CD4-positive, alpha-beta T cell treated with Interleukin-1 beta for 1 hour (primary cell): Measurements from ENCODE around the gene TAOK2.
A peak's percentile ranks its signal among the peaks of the same experiment; 100 is the strongest.
"Not testable (repeated sequence)": the region's sequence is repeated elsewhere in the genome, so short reads cannot be mapped to it uniquely, and the experiment has no call there.

ENCODE experiments used
- DNase-seq, 2 donors: peaks; one replicate each; pipeline ENCODE4 v3.0.0-alpha.2; 2020 to 2022

Gene TAOK2

DNA sequence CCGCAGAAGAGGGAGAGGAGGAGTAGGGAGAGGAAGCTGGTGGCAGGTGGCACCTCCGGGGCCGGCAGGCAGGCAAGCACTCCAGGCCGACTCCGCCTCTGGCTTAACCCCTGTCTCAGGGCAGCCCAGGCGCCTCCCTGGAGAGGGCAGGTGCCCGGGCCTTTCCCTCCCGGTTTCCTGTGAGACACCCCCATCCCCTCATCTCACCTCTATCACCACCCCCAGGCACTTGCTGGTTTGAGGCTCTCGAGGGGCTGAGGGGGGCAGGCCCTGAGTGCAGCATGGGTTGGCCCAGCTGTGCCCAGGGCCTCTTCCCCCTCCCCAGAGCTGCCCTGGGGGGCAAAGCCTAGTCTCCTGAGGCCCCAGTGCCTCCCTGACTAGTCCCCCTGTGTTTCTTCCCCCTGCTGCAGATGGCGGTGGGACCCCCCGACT lies 31.2 kb downstream of the TAOK2 start:
- no peak for DNase-seq

- peak; percentile 48 to 54 for DNase-seq
Measured at GRCh38 chr16:30005341-30006094, 31.9 kb downstream of the TAOK2 start.

- DNase-seq, result no peak
Measured at GRCh38 chr16:30006095-30006473, 32.4 kb downstream of the TAOK2 start.

GRCh38 chr16:30006659-30007377 lies 33.1 kb downstream of the TAOK2 start:
- DNase-seq, result no peak

- no peak for DNase-seq
Measured at GRCh38 chr16:30007378-30007895, 33.8 kb downstream of the TAOK2 start.

DNA sequence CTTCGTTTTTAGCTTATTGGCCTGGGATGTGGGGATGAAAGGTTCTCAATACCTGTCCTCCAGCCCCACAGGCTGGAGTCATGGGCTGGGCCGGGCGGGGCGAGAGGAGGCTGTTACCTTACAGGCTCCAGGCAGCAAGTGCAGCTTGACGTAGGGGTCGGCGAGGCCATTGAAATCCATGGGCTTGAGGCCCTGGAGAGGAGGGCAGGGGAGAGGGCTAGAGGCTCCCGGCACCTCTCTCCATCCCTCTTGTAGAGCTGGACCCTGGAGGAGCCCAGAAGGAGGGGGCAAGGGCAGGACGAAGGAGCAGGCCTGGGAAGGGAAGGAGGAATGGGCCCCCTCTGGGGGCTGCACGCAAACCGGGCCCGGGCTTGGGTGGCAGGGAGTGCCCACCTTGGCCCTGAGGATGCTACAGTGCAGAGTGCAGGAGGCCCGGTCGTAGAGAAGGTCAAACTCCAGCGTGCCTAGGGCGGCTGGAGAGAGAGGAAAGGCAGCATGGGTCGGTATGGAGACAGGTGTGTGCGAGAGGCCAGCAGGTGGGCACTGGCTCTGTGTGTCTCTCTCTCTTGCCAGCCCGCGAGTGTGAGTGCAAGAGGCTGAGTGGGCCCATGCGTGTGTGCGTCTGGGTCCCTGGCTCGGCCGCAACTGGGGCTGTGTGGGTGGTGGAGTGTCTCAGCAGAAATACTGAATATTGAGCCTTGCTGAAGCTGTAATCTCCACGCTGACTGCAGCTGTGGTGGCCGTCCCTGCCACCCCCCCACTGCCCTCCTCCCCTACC lies 35.6 kb downstream of the TAOK2 start:
- DNase-seq, result no peak

GRCh38 chr16:30009990-30010843 lies 36.5 kb downstream of the TAOK2 start:
- DNase-seq, result no peak

DNA sequence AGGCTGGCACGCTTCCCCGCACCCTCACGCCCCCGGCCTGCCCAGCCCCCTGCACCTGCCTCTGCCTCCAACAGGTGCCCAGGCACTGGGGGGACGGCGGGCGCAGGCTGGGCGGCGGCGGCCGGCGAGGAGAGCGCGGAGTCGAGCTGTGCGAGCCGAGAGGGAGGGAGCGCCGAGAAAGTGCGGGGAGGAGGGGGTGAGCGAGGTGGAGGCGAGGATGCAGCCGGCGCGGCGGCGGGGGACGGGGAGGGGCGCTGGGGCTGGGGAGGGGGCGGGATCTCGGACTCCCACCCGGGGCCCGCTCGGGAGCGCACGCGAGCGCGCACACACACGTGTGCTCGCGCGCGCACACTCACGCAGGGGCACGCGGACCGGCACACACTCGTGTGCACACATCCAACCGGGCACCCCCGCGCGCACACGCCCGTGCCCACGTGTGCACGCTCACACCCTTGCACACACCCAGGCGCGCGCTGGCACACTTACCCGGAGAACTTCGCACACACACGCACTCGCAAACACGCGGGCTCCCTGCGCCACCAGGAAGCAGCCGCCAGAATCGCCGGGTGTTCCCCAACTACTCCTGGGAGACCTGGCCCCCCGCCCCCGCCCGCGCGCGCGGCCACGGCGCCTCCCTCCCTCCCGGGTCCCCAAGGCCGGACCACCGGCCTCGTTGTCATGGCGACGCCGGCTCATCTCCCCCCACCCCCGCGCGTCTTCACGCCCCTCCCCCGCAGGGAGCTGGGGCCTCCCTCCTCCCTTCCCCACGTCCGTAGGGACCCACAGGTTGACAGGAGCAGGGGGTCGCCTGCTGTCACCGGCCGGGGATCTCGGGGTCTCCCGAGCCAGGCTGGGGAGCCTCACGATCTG lies 37.4 kb downstream of the TAOK2 start, which contains the start of gene DOC2A:
Gene DOC2A (minus strand): TSS at position 184 of the 870 bp plus-strand sequence. CDS start 805 bp downstream, outside the sequence.
- peak in 1 of 2 donors; percentile 34 for DNase-seq

GRCh38 chr16:30011714-30012504 lies 38.2 kb downstream of the TAOK2 start:
- no peak for DNase-seq

DNA sequence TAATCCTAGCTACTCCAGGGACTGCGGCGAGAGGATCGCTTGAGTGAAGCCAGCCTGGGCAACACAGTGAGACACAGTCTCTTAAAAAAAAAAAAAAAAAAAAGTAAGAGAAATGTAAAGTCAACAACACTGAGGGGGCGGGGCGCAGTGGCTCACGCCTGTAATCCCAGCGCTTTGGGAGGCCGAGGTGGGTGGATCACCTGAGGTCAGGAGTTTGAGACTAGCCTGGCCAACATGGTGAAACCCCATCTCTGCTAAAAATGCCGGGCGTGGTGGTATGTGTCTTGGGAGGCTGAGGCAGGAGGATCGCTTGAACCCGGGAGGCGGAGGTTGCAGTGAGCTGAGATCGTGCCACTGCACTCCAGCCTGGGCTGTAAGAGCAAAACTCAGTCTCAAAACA lies 38.9 kb downstream of the TAOK2 start:
- DNase-seq, result not testable (repeated sequence)

DNA sequence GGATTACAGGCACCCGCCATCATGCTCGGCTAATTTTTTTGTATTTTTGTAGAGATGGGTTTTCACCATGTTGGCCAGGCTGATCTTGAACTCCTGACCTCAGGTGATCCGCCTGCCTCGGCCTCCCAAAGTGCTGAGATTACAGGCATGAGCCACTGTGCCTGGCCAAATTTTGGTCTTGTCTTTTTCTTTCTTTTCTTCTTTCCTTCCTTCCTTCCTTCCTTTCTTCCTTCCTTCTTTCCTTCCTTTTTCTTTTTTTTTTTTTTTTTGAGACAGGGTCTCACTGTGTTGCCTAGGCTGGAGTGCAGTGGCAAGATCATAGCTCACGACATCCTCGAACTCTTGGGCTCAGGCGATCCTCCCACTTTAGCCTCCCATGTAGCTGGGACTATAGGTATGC lies 41.8 kb downstream of the TAOK2 start:
- not testable (repeated sequence) for DNase-seq

DNA sequence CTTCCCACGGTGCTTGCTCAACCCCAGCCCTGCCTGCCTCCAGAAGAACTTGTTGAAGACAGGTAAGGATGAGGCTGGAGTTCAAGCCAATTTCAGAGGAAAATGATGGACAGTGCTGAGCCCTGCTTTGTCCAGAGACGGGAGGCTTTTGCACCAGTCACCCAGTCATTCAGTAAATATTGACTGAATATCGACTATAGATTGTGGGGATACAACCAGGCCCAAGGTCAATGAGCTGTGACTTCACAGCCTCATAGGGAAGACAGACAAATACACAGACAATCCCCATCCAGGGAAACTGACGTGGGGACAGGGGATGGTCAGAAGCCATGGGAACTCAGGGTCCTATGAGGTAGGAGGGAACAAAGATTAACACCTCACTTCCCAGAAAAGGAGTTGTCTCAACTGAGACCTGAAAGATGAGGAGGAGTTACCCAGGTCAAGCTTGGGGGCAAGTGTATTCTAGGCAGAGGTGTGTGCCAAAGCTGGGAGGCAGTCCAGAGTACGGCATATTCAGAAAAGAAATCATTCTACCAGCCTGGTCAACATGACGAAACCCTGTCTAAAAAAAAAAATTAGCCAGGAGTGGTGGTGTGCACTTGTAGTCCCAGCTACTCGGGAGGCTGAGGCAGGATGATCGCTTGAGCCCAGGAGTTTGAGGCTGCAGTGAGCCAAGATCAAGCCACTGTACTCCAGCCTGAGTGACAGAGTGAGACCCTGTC lies 43.0 kb downstream of the TAOK2 start:
- no peak for DNase-seq

DNA sequence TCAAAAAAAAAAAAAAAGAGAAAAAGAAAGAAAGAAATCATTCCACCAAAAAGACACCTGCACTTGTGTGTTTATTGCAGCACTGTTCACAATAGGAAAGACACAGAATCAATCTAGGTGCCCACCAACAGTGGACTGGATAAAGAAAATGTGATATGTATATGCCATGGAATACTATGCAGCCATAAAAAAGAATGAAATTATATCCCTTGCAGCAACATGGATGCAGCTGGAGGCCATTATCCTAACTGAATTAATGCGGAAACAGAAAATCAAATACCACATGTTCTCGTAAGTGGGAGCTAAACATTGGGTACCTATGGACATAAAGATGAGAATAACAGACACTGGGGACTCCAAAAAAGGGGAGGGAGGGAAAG lies 43.6 kb downstream of the TAOK2 start:
- no peak for DNase-seq

- not testable (repeated sequence) for DNase-seq
Measured at GRCh38 chr16:30017937-30018336, 44.3 kb downstream of the TAOK2 start.

- no peak for DNase-seq
Measured at GRCh38 chr16:30018731-30019158, 45.1 kb downstream of the TAOK2 start.

DNA sequence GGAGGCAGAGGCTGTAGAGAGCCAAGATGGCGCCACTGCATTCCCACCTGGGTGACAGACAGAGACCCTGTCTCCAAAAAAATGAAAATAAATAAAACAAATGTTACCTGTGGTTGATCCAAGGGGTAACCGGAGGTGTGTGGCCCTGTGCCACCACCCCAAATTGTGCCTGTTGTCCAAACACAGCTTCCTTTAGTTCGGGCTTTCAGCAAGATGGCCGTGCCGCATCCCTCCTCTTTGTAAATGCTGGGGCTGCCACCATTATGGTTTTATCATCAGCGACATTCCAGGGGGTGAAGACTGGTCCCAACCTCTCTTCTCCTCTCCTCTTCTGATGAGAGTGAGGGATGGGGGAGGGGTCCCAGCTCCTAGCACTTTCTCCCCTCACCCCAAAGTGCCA lies 49.2 kb downstream of the TAOK2 start, which contains the start of gene C16orf92:
Gene C16orf92 (plus strand): TSS at position 312 of the 400 bp plus-strand sequence. CDS start 143 bp downstream, outside the sequence.
- no peak for DNase-seq

DNA sequence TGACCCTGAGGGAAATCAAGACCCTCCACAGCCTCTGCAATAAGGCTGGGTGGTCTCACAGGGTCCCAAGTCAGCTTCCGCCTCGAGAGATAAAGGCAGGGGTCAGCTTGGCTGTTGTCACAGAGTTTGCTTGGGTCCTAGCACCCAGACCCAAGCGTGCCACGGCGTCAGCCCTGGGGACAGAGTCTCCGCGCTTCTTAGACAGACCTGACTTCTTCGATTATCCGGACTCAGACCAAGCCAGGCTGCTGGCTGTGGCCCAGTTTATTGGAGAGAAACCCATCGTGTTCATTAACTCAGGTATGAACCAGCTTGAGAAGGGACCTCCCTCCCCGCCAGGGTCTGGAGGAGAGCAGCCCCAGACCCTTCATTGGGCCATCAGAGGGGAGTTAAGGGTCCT lies 49.9 kb downstream of the TAOK2 start:
- no peak for DNase-seq

DNA sequence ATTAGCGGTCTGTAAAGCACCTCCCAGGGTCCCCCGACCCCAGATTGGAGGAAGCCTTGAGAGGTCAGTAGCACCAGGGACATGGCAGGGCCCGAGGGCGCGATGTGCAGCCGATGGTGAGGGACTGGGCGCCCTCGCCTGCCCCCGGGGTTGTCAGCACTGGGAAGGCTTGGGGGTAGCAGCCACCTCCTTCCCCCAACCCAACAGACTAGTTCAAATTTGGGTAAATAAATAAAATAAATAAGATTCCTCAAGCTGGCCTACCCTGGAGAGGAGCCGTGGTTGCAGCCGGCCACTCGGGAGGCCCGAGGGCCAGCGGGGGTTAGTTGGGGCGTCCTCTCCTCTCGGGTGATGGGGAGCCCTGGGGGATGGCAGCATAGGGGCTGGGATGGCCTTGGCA lies 50.8 kb downstream of the TAOK2 start:
- no peak for DNase-seq

DNA sequence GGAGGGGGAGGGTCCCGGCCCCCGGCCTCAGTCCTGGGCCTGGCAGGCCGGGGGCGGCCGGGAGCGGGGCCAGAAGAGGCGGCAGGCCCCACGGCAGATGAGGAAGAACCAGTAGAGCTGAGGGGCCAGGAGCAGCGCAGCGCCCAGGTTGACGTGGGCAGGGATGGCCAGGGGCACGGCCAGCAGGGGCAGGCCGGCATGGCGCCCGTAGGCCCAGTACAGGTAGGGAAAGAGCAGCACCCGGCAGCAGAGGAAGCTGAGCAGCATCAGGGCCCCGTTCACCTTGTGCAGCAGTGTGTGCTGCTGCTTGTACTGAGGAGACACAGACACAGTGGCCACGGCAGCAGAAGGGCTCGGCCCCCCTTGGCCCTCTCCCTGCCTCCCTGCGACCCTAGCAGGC lies 51.5 kb downstream of the TAOK2 start:
- no peak for DNase-seq
